Measurements from ENCODE around the gene DMD.

The DMD gene

GRCh38 chrX:32524385-32524784 is 687.0 kb downstream of the DMD start:
- Histone ChIP-seq H3K4me3 (ENCODE audit: low read length in 2 of 2) (no peak overlapping the region), H3K9me3 (ENCODE audit: control insufficient read depth in 2 of 2, low read length in 2 of 2) (no peaks in the 10 kb centered on the region), H3K36me3 (ENCODE audit: control insufficient read depth in 2 of 2, insufficient read depth in 2 of 2, low read length in 2 of 2) (no peaks in the 10 kb centered on the region), H3K9ac (ENCODE audit: low read length in 2 of 2) (no peak overlapping the region), H3K4me1 (ENCODE audit: control insufficient read depth, insufficient read depth, low read length) (no peaks in the 10 kb centered on the region), H3K27ac (ENCODE audit: low read length) (no peak overlapping the region), H3K27me3 (ENCODE audit: control insufficient read depth in 1 of 2, insufficient read depth in 2 of 2, low read length in 2 of 2) (no peaks in the 10 kb centered on the region)

GRCh38 chrX:32520789-32521188 is 690.6 kb downstream of the DMD start:
- Histone ChIP-seq H3K9ac (ENCODE audit: low read length in 2 of 2) (no peak overlapping the region), H3K27ac (ENCODE audit: low read length) (no peak overlapping the region), H3K36me3 (ENCODE audit: control insufficient read depth in 2 of 2, insufficient read depth in 2 of 2, low read length in 2 of 2) (no peaks in the 10 kb centered on the region), H3K27me3 (ENCODE audit: control insufficient read depth in 1 of 2, insufficient read depth in 2 of 2, low read length in 2 of 2) (no peaks in the 10 kb centered on the region), H3K9me3 (ENCODE audit: control insufficient read depth in 2 of 2, low read length in 2 of 2) (no peaks in the 10 kb centered on the region), H3K4me3 (ENCODE audit: low read length in 2 of 2) (no peak overlapping the region), H3K4me1 (ENCODE audit: control insufficient read depth, insufficient read depth, low read length) (no peaks in the 10 kb centered on the region)

- no peaks in the 10 kb centered on the region for H3K27me3 ChIP-seq (ENCODE audit: control insufficient read depth in 1 of 2, insufficient read depth in 2 of 2, low read length in 2 of 2)
- no peaks in the 10 kb centered on the region for H3K9me3 ChIP-seq (ENCODE audit: control insufficient read depth in 2 of 2, low read length in 2 of 2)
- H3K4me3 ChIP-seq (ENCODE audit: low read length in 2 of 2): no peak overlapping the region
- no peak overlapping the region for H3K9ac ChIP-seq (ENCODE audit: low read length in 2 of 2)
- H3K27ac ChIP-seq (ENCODE audit: low read length): no peak overlapping the region
- H3K4me1 ChIP-seq (ENCODE audit: control insufficient read depth, insufficient read depth, low read length): no peaks in the 10 kb centered on the region
- no peaks in the 10 kb centered on the region for H3K36me3 ChIP-seq (ENCODE audit: control insufficient read depth in 2 of 2, insufficient read depth in 2 of 2, low read length in 2 of 2)
Measured at GRCh38 chrX:32514986-32515385, 696.4 kb downstream of the DMD start.

- H3K27ac ChIP-seq (ENCODE audit: low read length): no peak overlapping the region
- no peaks in the 10 kb centered on the region for H3K27me3 ChIP-seq (ENCODE audit: control insufficient read depth in 1 of 2, insufficient read depth in 2 of 2, low read length in 2 of 2)
- no peak overlapping the region for H3K4me3 ChIP-seq (ENCODE audit: low read length in 2 of 2)
- H3K9me3 ChIP-seq (ENCODE audit: control insufficient read depth in 2 of 2, low read length in 2 of 2): no peaks in the 10 kb centered on the region
- no peak overlapping the region for H3K9ac ChIP-seq (ENCODE audit: low read length in 2 of 2)
- H3K4me1 ChIP-seq (ENCODE audit: control insufficient read depth, insufficient read depth, low read length): no peaks in the 10 kb centered on the region
- H3K36me3 ChIP-seq (ENCODE audit: control insufficient read depth in 2 of 2, insufficient read depth in 2 of 2, low read length in 2 of 2): no peaks in the 10 kb centered on the region
Measured at GRCh38 chrX:32501606-32502005, 709.7 kb downstream of the DMD start.

- Histone ChIP-seq H3K9ac (ENCODE audit: low read length in 2 of 2) (no peak overlapping the region), H3K36me3 (ENCODE audit: control insufficient read depth in 2 of 2, insufficient read depth in 2 of 2, low read length in 2 of 2) (no peaks in the 10 kb centered on the region), H3K4me1 (ENCODE audit: control insufficient read depth, insufficient read depth, low read length) (no peaks in the 10 kb centered on the region), H3K4me3 (ENCODE audit: low read length in 2 of 2) (no peak overlapping the region), H3K27ac (ENCODE audit: low read length) (no peak overlapping the region), H3K9me3 (ENCODE audit: control insufficient read depth in 2 of 2, low read length in 2 of 2) (no peaks in the 10 kb centered on the region), H3K27me3 (ENCODE audit: control insufficient read depth in 1 of 2, insufficient read depth in 2 of 2, low read length in 2 of 2) (no peaks in the 10 kb centered on the region)
Measured at GRCh38 chrX:32496671-32497070, 714.7 kb downstream of the DMD start.

GRCh38 chrX:32495855-32496254 is 715.5 kb downstream of the DMD start:
- Histone ChIP-seq H3K27me3 (ENCODE audit: control insufficient read depth in 1 of 2, insufficient read depth in 2 of 2, low read length in 2 of 2) (no peaks in the 10 kb centered on the region), H3K4me3 (ENCODE audit: low read length in 2 of 2) (no peak overlapping the region), H3K9ac (ENCODE audit: low read length in 2 of 2) (no peak overlapping the region), H3K27ac (ENCODE audit: low read length) (no peak overlapping the region), H3K36me3 (ENCODE audit: control insufficient read depth in 2 of 2, insufficient read depth in 2 of 2, low read length in 2 of 2) (no peaks in the 10 kb centered on the region), H3K9me3 (ENCODE audit: control insufficient read depth in 2 of 2, low read length in 2 of 2) (no peaks in the 10 kb centered on the region), H3K4me1 (ENCODE audit: control insufficient read depth, insufficient read depth, low read length) (no peaks in the 10 kb centered on the region)

- no peak overlapping the region for H3K27ac ChIP-seq (ENCODE audit: low read length)
- H3K36me3 ChIP-seq (ENCODE audit: control insufficient read depth in 2 of 2, insufficient read depth in 2 of 2, low read length in 2 of 2): peaks cover 0 to 3% of the 10 kb centered on the region in 2 donors
- H3K9ac ChIP-seq (ENCODE audit: low read length in 2 of 2): no peak overlapping the region
- H3K4me3 ChIP-seq (ENCODE audit: low read length in 2 of 2): no peak overlapping the region
- no peaks in the 10 kb centered on the region for H3K4me1 ChIP-seq (ENCODE audit: control insufficient read depth, insufficient read depth, low read length)
- H3K9me3 ChIP-seq (ENCODE audit: control insufficient read depth in 2 of 2, low read length in 2 of 2): no peaks in the 10 kb centered on the region
- H3K27me3 ChIP-seq (ENCODE audit: control insufficient read depth in 1 of 2, insufficient read depth in 2 of 2, low read length in 2 of 2): no peaks in the 10 kb centered on the region
Measured at GRCh38 chrX:32489125-32489524, 722.2 kb downstream of the DMD start.

- H3K27ac ChIP-seq (ENCODE audit: low read length): no peak overlapping the region
- no peaks in the 10 kb centered on the region for H3K27me3 ChIP-seq (ENCODE audit: control insufficient read depth in 1 of 2, insufficient read depth in 2 of 2, low read length in 2 of 2)
- H3K9ac ChIP-seq (ENCODE audit: low read length in 2 of 2): no peak overlapping the region
- H3K4me3 ChIP-seq (ENCODE audit: low read length in 2 of 2): no peak overlapping the region
- no peaks in the 10 kb centered on the region for H3K9me3 ChIP-seq (ENCODE audit: control insufficient read depth in 2 of 2, low read length in 2 of 2)
- H3K4me1 ChIP-seq (ENCODE audit: control insufficient read depth, insufficient read depth, low read length): no peaks in the 10 kb centered on the region
- peaks cover 0 to 7% of the 10 kb centered on the region in 2 donors for H3K36me3 ChIP-seq (ENCODE audit: control insufficient read depth in 2 of 2, insufficient read depth in 2 of 2, low read length in 2 of 2)
Measured at GRCh38 chrX:32483534-32484136, 727.7 kb downstream of the DMD start.

GRCh38 chrX:32480019-32480418 is 731.3 kb downstream of the DMD start:
- Histone ChIP-seq H3K36me3 (ENCODE audit: control insufficient read depth in 2 of 2, insufficient read depth in 2 of 2, low read length in 2 of 2) (peaks cover 0 to 7% of the 10 kb centered on the region in 2 donors), H3K27me3 (ENCODE audit: control insufficient read depth in 1 of 2, insufficient read depth in 2 of 2, low read length in 2 of 2) (no peaks in the 10 kb centered on the region), H3K4me3 (ENCODE audit: low read length in 2 of 2) (no peak overlapping the region), H3K4me1 (ENCODE audit: control insufficient read depth, insufficient read depth, low read length) (no peaks in the 10 kb centered on the region), H3K9me3 (ENCODE audit: control insufficient read depth in 2 of 2, low read length in 2 of 2) (no peaks in the 10 kb centered on the region), H3K9ac (ENCODE audit: low read length in 2 of 2) (no peak overlapping the region), H3K27ac (ENCODE audit: low read length) (no peak overlapping the region)

GRCh38 chrX:32472364-32472763 is 739.0 kb downstream of the DMD start:
- no peak overlapping the region for H3K27ac ChIP-seq (ENCODE audit: low read length)
- no peaks in the 10 kb centered on the region for H3K36me3 ChIP-seq (ENCODE audit: control insufficient read depth in 2 of 2, insufficient read depth in 2 of 2, low read length in 2 of 2)
- no peaks in the 10 kb centered on the region for H3K4me1 ChIP-seq (ENCODE audit: control insufficient read depth, insufficient read depth, low read length)
- H3K9ac ChIP-seq (ENCODE audit: low read length in 2 of 2): no peak overlapping the region
- no peak overlapping the region for H3K4me3 ChIP-seq (ENCODE audit: low read length in 2 of 2)
- H3K9me3 ChIP-seq (ENCODE audit: control insufficient read depth in 2 of 2, low read length in 2 of 2): no peaks in the 10 kb centered on the region
- no peaks in the 10 kb centered on the region for H3K27me3 ChIP-seq (ENCODE audit: control insufficient read depth in 1 of 2, insufficient read depth in 2 of 2, low read length in 2 of 2)

GRCh38 chrX:32455704-32456103 is 755.6 kb downstream of the DMD start:
- no peak overlapping the region for H3K4me3 ChIP-seq (ENCODE audit: low read length in 2 of 2)
- H3K4me1 ChIP-seq (ENCODE audit: control insufficient read depth, insufficient read depth, low read length): no peaks in the 10 kb centered on the region
- no peaks in the 10 kb centered on the region for H3K9me3 ChIP-seq (ENCODE audit: control insufficient read depth in 2 of 2, low read length in 2 of 2)
- H3K36me3 ChIP-seq (ENCODE audit: control insufficient read depth in 2 of 2, insufficient read depth in 2 of 2, low read length in 2 of 2): no peaks in the 10 kb centered on the region
- no peak overlapping the region for H3K9ac ChIP-seq (ENCODE audit: low read length in 2 of 2)
- no peak overlapping the region for H3K27ac ChIP-seq (ENCODE audit: low read length)
- H3K27me3 ChIP-seq (ENCODE audit: control insufficient read depth in 1 of 2, insufficient read depth in 2 of 2, low read length in 2 of 2): no peaks in the 10 kb centered on the region

Measured in stomach smooth muscle (tissue), 2 donors.